GM12878 (cell line): ENCODE data around the gene NCAM1. TPM values are rescaled to one million over a fixed set of nuclear protein-coding genes. Genes with fewer than 3 reads are reported as not detected.

Source experiments
- ATAC-seq: fragments of 200-7000 bp; cut with Tn5 transposase; 3 replicates; pipeline ENCODE4 v1.9.1; 2020; ENCODE audit warnings: mild to moderate bottlenecking, moderate library complexity
- BruUV-seq: library from RNA; stranded (reverse); fragments of 400-500 nt; replicated peaks from 2 replicates; lab custom pipeline; 2021; lab: Mats Ljungman, UMichigan
- CTCF ChIA-PET: fragments of 300-600 bp; sonication (Branson Sonifier 250); formaldehyde crosslinking; extraction: SDS; loops from one replicate; lab custom pipeline; 2021; ENCODE audit warnings: inconsistent platforms; lab: Yijun Ruan, JAX
- POLR2A ChIA-PET: fragments of 350-600 bp; formaldehyde crosslinking; extraction: SDS; loops from one replicate; lab custom pipeline; 2021; ENCODE audit warnings: inconsistent platforms; lab: Charles Lee
- RAD21 ChIA-PET: fragments of 300-600 bp; sonication (Branson Sonifier 250); formaldehyde crosslinking; loops from one replicate; lab custom pipeline; 2023; ENCODE audit warnings: antibody characterized with exemption; ENCODE audit not compliant: unreplicated experiment; lab: Charles Lee
- SMC1A ChIA-PET: fragments of 300-600 bp; sonication (Branson Sonifier 250); formaldehyde crosslinking; loops from one replicate; lab custom pipeline; 2023; ENCODE audit not compliant: unreplicated experiment, uncharacterized antibody; lab: Charles Lee
- DNase-seq: peaks from one replicate; pipeline ENCODE4 v3.0.0-alpha.2; 2011; ENCODE audit warnings: low read depth, low spot score
- FAIRE-seq: peaks from 3 replicates; lab custom pipeline; 2011; peaks lifted over from hg19 to GRCh38; lab: Jason Lieb, UNC
- H2AFZ ChIP-seq: 2 replicates; pipeline ENCODE4 v1.6.0; 2011; ENCODE audit warnings: low read depth, low read length, control low read depth; ENCODE audit not compliant: control insufficient read depth
- H3K27ac ChIP-seq: 2 replicates; pipeline ENCODE4 v1.5.1; 2011; ENCODE audit warnings: control low read depth; ENCODE audit not compliant: control insufficient read depth, insufficient read depth
- H3K27me3 ChIP-seq, 2 experiments: replicated peaks in 1 of 2; 2 replicates each; pipeline versions ENCODE4 v1.6.0 to v1.6.1; 2011; ENCODE audit warnings: low read length in 1 of 2; ENCODE audit not compliant: control insufficient read depth in 2 of 2, insufficient read depth in 2 of 2
- H3K36me3 ChIP-seq, 2 experiments: 2 replicates each; pipeline ENCODE4 v1.5.1; 2011; ENCODE audit warnings: low read length in 1 of 2; ENCODE audit not compliant: control insufficient read depth in 2 of 2, insufficient read depth in 2 of 2
- H3K4me1 ChIP-seq: 2 replicates; pipeline ENCODE4 v1.6.1; 2011; ENCODE audit warnings: mild to moderate bottlenecking, low read length, moderate library complexity, mixed read lengths; ENCODE audit not compliant: control insufficient read depth, insufficient read depth
- H3K4me2 ChIP-seq: 2 replicates; pipeline ENCODE4 v1.6.0; 2011; ENCODE audit warnings: control low read depth; ENCODE audit not compliant: control insufficient read depth, insufficient read depth
- H3K4me3 ChIP-seq: fragments of 200-600 bp; sonication (generic); 2 replicates; pipeline ENCODE4 v1.5.1; 2016
- H3K79me2 ChIP-seq: 2 replicates; pipeline ENCODE4 v1.6.0; 2011; ENCODE audit warnings: low read length; ENCODE audit not compliant: control insufficient read depth, insufficient read depth
- H3K9ac ChIP-seq: 2 replicates; pipeline ENCODE4 v1.8.0; 2011; ENCODE audit warnings: low read length, control low read depth, mixed read lengths; ENCODE audit not compliant: control insufficient read depth, insufficient read depth
- H3K9me3 ChIP-seq: replicated peaks from 3 replicates; pipeline ENCODE4 v1.5.1; 2011; ENCODE audit warnings: mild to moderate bottlenecking, low read length; ENCODE audit not compliant: control insufficient read depth, insufficient read depth
- H4K20me1 ChIP-seq: 2 replicates; pipeline ENCODE4 v1.6.0; 2011; ENCODE audit not compliant: control insufficient read depth, insufficient read depth
- ELK1 ChIP-seq: IDR thresholded peaks from 2 replicates; pipeline ENCODE4 v1.6.1; 2012; ENCODE audit warnings: low read depth, low read length, improper control_type of control experiment
- IKZF1 ChIP-seq: fragments of 450-650 bp; conservative IDR thresholded peaks from 2 replicates; pipeline ENCODE4 v1.6.1; 2017; ENCODE audit warnings: antibody characterized with exemption, mild to moderate bottlenecking
- KLF5 ChIP-seq: fragments of 450-650 bp; IDR thresholded peaks from 2 replicates; pipeline ENCODE4 v1.6.1; 2014; ENCODE audit warnings: mild to moderate bottlenecking; ENCODE audit not compliant: partially characterized antibody
- MAX ChIP-seq: IDR thresholded peaks from 2 replicates; pipeline ENCODE4 v1.6.1; 2012; ENCODE audit warnings: low read depth, low read length, improper control_type of control experiment
- NRF1 ChIP-seq: conservative IDR thresholded peaks from 2 replicates; pipeline ENCODE4 v1.6.1; 2011; ENCODE audit warnings: mild to moderate bottlenecking, low read depth, low read length, improper control_type of control experiment
- RAD21 ChIP-seq: IDR thresholded peaks from 2 replicates; pipeline ENCODE4 v1.6.1; 2011; ENCODE audit warnings: mild to moderate bottlenecking, low read depth, low read length, moderate library complexity; ENCODE audit not compliant: insufficient read depth
- STAT1 ChIP-seq: fragments of 450-650 bp; conservative IDR thresholded peaks from 2 replicates; pipeline ENCODE4 v1.6.1; 2014; ENCODE audit warnings: antibody characterized with exemption, mild to moderate bottlenecking
- WGBS: methylation state at CpG from one replicate; pipeline ENCODE4 v1.1.6; 2016; ENCODE audit warnings: low lambda C conversion rate; ENCODE audit not compliant: insufficient replicate concordance, insufficient coverage; ENCODE audit errors: missing lambda C conversion rate; 5-methylcytosine and 5-hydroxymethylcytosine counted together
- in situ Hi-C: fragments of 300-500 bp; cut with MboI; formaldehyde crosslinking; loops from 9 replicates; pipeline ENCODE4 v1.14.3; 2018; ENCODE audit warnings: mixed read lengths
- intact Hi-C: fragments of 100-400 bp; cut with micrococcal nuclease; formaldehyde crosslinking; loops from one replicate; pipeline ENCODE4 v1.14.2; 2022; ENCODE audit not compliant: unreplicated experiment
- polyA plus RNA-seq, 11 experiments: library from polyadenylated mRNA; depleted of rRNA in 4 of 11; unstranded in 6 of 11; stranded (reverse) in 5 of 11; fragments of >200 nt; fragmentation: Nextera tagmentation in 4 of 11; fragmentation: Illumina TruSeq in 1 of 11; extraction: Ambion mirVana in 4 of 11; extraction: Trizol in 1 of 11; gene quantifications; 1 replicate in 1 of 11; 2 replicates in 10 of 11; pipeline versions ENCODE4 v1.2.1 to v1.2.3, GENCODE V29; 2011 to 2016; ENCODE audit warnings: inconsistent platforms in 2 of 11, missing spikeins in 2 of 11, low read depth in 1 of 11
- total RNA-seq, 4 experiments: library from RNA; depleted of rRNA in 3 of 4; stranded (reverse); fragments of >200 nt in 3 of 4; fragmentation: Illumina TruSeq in 1 of 4; extraction: Trizol in 1 of 4; gene quantifications; 2 replicates each; pipeline versions ENCODE4 v1.2.1 to v1.2.3, GENCODE V29; 2013 to 2021
- TF ChIP-seq, protein P1 (sequence below): fragments of 450-650 bp; IDR thresholded peaks from 2 replicates; pipeline ENCODE4 v1.6.1; 2017; ENCODE audit warnings: antibody characterized with exemption, mild to moderate bottlenecking, moderate library complexity

NCAM1 gene
- total and polyA plus RNA-seq, 10 of the 15 experiments (the other 5 are each of a cell fraction or from before 2014, with no cell fraction given): 0.10 to 0.23 (median 0.11) TPM; not detected in 7

GRCh38 chr11:113203141-113203753, 242.0 kb downstream of the NCAM1 start:
- Histone ChIP-seq H3K9me3 (no peaks in the 10 kb centered on the region), H3K4me2 (no peak overlapping the region), H3K36me3 (no peaks in the 10 kb centered on the region), H3K79me2 (no peaks in the 10 kb centered on the region), H3K4me1 (no peaks in the 10 kb centered on the region), H3K27me3 (peaks cover 2 to 8% of the 10 kb centered on the region in 2 experiments; a peak in 3 of 4 replicates), H3K4me3 (no peak overlapping the region), H3K9ac (no peak overlapping the region), H2AFZ (no peak overlapping the region), H3K27ac (no peak overlapping the region), H4K20me1 (no peaks in the 10 kb centered on the region)
- no TSS peak for BruUV-seq
- POLR2A ChIA-PET: no interaction called here
- SMC1A ChIA-PET: interaction anchor here (1.5 kb wide), 1 partner anchor 16 kb away, joined by 3 read pairs; no protein-coding TSS in a partner anchor
- in situ Hi-C loops: no loop called here
- CTCF ChIA-PET: no interaction called here
- intact Hi-C loops: no loop called here
- RAD21 ChIA-PET: no interaction called here
- FAIRE-seq (no peak), ATAC-seq (no peak), DNase-seq (no peak)
- 47% methylated on average over 17 of the region's 17 CpGs for WGBS
- TF ChIP-seq IKZF1: no peak
- TF ChIP-seq ELK1: no peak
- no peak for TF ChIP-seq RAD21
- no peak for TF ChIP-seq KLF5
- TF ChIP-seq, protein P1, sequence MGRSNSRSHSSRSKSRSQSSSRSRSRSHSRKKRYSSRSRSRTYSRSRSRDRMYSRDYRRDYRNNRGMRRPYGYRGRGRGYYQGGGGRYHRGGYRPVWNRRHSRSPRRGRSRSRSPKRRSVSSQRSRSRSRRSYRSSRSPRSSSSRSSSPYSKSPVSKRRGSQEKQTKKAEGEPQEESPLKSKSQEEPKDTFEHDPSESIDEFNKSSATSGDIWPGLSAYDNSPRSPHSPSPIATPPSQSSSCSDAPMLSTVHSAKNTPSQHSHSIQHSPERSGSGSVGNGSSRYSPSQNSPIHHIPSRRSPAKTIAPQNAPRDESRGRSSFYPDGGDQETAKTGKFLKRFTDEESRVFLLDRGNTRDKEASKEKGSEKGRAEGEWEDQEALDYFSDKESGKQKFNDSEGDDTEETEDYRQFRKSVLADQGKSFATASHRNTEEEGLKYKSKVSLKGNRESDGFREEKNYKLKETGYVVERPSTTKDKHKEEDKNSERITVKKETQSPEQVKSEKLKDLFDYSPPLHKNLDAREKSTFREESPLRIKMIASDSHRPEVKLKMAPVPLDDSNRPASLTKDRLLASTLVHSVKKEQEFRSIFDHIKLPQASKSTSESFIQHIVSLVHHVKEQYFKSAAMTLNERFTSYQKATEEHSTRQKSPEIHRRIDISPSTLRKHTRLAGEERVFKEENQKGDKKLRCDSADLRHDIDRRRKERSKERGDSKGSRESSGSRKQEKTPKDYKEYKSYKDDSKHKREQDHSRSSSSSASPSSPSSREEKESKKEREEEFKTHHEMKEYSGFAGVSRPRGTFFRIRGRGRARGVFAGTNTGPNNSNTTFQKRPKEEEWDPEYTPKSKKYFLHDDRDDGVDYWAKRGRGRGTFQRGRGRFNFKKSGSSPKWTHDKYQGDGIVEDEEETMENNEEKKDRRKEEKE: no peak
- no peak for TF ChIP-seq MAX
- no peak for TF ChIP-seq NRF1
- no peak for TF ChIP-seq STAT1
